Measurements from ENCODE around the gene KRTAP9-3. TPM values are rescaled to one million over a fixed set of nuclear protein-coding genes. Genes with fewer than 3 reads are reported as not detected.
A peak's percentile ranks its signal among the peaks of the same experiment; 100 is the strongest.
"Not testable (repeated sequence)": the region's sequence is repeated elsewhere in the genome, so short reads cannot be mapped to it uniquely, and the experiment has no call there.

Gene KRTAP9-3
- total RNA-seq, 1 experiment from 2014 or later = not detected

DNA sequence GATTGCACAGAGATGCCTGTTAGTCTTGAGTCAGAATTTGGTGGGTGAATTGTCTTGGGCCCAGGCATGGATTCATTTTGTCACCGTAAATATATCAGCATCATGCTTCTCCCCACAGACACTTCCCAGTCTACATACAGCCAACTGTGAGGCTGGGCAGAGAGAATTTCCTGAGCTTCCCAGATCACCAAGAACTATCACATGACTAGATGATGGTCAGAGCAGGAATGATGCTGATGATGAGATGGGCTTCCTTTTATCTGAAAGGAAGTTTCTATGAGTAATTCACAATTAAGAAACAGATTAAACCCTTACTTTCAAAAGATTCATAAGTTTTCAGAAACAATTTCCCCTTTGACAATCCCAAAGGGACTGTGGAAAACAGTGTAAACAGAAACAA, 22.6 kb downstream of the KRTAP9-3 start:
- Mint-ChIP-seq H3K27ac (no peak overlapping the region), H3K9me3 (no peaks in the 10 kb centered on the region), H3K36me3 (no peaks in the 10 kb centered on the region), H3K4me1 (0 out of 2 replicates have a peak, but pooled peaks cover 4% of the 10 kb centered on the region), H3K4me3 (no peak overlapping the region), H3K27me3 (ENCODE audit: low read depth) (no peaks in the 10 kb centered on the region)
- ChIA-PET POLR2A (no interaction called here), CTCF (no interaction called here)
- no peak for TF ChIP-seq CREM (CRISPR knock-in tag; IDR thresholded peaks at IDR 0.05)
- TF ChIP-seq ZNF219 (CRISPR knock-in tag; IDR thresholded peaks at IDR 0.05; ENCODE audit: borderline replicate concordance) = no peak
- no peak for TF ChIP-seq OVOL2 (CRISPR knock-in tag; IDR thresholded peaks at IDR 0.05; ENCODE audit: borderline replicate concordance)
- TF ChIP-seq, protein P1, sequence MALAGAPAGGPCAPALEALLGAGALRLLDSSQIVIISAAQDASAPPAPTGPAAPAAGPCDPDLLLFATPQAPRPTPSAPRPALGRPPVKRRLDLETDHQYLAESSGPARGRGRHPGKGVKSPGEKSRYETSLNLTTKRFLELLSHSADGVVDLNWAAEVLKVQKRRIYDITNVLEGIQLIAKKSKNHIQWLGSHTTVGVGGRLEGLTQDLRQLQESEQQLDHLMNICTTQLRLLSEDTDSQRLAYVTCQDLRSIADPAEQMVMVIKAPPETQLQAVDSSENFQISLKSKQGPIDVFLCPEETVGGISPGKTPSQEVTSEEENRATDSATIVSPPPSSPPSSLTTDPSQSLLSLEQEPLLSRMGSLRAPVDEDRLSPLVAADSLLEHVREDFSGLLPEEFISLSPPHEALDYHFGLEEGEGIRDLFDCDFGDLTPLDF (CRISPR knock-in tag; IDR thresholded peaks at IDR 0.05) = no peak
- no peak for TF ChIP-seq ELF4 (CRISPR knock-in tag; IDR thresholded peaks at IDR 0.05; ENCODE audit: low read depth)
- TF ChIP-seq HMGA2 (CRISPR knock-in tag; IDR thresholded peaks at IDR 0.05) = no peak
- no peak for ATAC-seq
- no peak for DNase-seq (ENCODE audit: low spot score)

DNA sequence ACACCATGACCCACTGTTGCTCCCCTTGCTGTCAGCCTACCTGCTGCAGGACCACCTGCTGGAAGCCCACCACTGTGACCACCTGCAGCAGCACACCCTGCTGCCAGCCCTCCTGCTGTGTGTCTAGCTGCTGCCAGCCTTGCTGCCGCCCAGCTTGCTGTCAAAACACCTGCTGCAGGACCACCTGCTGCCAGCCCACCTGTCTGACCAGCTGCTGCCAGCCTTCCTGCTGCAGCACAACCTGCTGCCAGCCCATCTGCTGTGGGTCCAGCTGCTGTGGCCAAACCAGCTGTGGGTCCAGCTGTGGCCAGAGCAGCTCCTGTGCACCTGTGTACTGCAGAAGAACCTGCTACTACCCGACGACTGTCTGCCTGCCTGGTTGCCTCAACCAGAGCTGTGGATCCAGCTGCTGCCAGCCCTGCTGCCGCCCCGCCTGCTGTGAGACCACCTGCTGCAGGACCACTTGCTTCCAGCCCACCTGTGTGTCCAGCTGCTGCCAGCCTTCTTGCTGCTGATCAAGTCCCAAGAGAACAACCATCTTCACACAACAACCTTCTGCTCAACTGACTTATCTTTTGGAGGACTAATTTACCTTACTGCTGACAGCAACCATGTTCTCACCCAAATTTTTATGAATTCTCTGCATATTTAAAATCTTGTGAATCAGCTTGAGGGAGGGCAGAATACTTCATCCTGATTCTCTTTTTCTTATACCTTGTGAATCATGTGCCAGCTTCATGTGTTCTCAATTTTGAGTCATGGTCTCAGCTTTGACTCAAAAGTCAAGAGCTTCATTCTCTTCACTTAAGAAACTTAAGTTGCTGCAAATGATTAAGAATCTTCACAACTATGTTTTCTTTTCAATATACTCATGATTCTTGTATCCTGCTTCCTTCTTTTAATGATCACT, 23.4 kb downstream of the KRTAP9-3 start, which contains the start of gene KRTAP9-9:
Gene KRTAP9-9, plus strand, starts transcription at position 4 of the 910 bp plus-strand sequence.
- H3K27ac Mint-ChIP-seq; POLR2A ChIA-PET; DNase-seq (ENCODE audit: low spot score); H3K4me1 Mint-ChIP-seq; H3K9me3 Mint-ChIP-seq; H3K27me3 Mint-ChIP-seq (ENCODE audit: low read depth); H3K4me3 Mint-ChIP-seq; ATAC-seq; CTCF ChIA-PET; H3K36me3 Mint-ChIP-seq: not testable (repeated sequence)
- peak; percentile 45 for TF ChIP-seq ZNF423 (CRISPR knock-in tag; IDR thresholded peaks at IDR 0.05)

DNA sequence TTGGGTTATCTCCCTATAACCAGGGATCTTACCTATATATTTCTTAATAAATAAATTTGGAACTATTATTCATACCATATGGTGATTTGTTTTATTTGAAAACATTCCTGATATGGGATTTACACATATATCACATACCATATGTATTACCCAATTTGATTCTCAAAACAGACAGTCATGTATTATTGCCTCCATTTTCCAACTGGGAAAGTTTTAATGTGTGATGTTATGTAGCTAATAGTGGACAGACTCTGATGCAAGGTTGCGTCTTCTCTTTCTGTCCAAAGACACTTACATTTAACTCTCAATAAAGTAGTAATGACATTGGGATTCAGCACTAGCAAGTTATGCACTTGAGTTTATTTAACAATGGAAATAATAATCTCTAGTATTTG, 24.0 kb downstream of the KRTAP9-3 start:
- Mint-ChIP-seq H3K27me3 (ENCODE audit: low read depth) (no peaks in the 10 kb centered on the region; the same call in 1 of the 2 replicates), H3K4me1 (no peaks in the 10 kb centered on the region), H3K9me3 (no peaks in the 10 kb centered on the region), H3K4me3 (no peak overlapping the region), H3K36me3 (no peaks in the 10 kb centered on the region), H3K27ac (no peak overlapping the region)
- ATAC-seq (no peak), DNase-seq (ENCODE audit: low spot score) (no peak)
- POLR2A ChIA-PET = no interaction called here
- CTCF ChIA-PET = no interaction called here
- TF ChIP-seq NFYB (CRISPR knock-in tag; conservative IDR thresholded peaks at IDR 0.05; ENCODE audit: low read depth) (no peak), SMAD3 (CRISPR knock-in tag; IDR thresholded peaks at IDR 0.05; ENCODE audit: borderline replicate concordance) (no peak), NFATC4 (CRISPR knock-in tag; IDR thresholded peaks at IDR 0.05) (no peak), FOXP1 (CRISPR knock-in tag; IDR thresholded peaks at IDR 0.05; ENCODE audit: borderline replicate concordance) (no peak), ZNF671 (CRISPR knock-in tag; IDR thresholded peaks at IDR 0.05) (no peak), NR3C1 (CRISPR knock-in tag; conservative IDR thresholded peaks at IDR 0.05; ENCODE audit: low read depth) (no peak), SOX15 (CRISPR knock-in tag; IDR thresholded peaks at IDR 0.05) (no peak), MXD4 (CRISPR knock-in tag; IDR thresholded peaks at IDR 0.05; ENCODE audit: borderline replicate concordance) (no peak), NFE2L1 (CRISPR knock-in tag; IDR thresholded peaks at IDR 0.05) (no peak), RELA (CRISPR knock-in tag; IDR thresholded peaks at IDR 0.05; ENCODE audit: borderline replicate concordance) (no peak)
- TF ChIP-seq, protein P2, sequence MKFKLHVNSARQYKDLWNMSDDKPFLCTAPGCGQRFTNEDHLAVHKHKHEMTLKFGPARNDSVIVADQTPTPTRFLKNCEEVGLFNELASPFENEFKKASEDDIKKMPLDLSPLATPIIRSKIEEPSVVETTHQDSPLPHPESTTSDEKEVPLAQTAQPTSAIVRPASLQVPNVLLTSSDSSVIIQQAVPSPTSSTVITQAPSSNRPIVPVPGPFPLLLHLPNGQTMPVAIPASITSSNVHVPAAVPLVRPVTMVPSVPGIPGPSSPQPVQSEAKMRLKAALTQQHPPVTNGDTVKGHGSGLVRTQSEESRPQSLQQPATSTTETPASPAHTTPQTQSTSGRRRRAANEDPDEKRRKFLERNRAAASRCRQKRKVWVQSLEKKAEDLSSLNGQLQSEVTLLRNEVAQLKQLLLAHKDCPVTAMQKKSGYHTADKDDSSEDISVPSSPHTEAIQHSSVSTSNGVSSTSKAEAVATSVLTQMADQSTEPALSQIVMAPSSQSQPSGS (CRISPR knock-in tag; IDR thresholded peaks at IDR 0.05; ENCODE audit: borderline replicate concordance, low read depth) = no peak

DNA sequence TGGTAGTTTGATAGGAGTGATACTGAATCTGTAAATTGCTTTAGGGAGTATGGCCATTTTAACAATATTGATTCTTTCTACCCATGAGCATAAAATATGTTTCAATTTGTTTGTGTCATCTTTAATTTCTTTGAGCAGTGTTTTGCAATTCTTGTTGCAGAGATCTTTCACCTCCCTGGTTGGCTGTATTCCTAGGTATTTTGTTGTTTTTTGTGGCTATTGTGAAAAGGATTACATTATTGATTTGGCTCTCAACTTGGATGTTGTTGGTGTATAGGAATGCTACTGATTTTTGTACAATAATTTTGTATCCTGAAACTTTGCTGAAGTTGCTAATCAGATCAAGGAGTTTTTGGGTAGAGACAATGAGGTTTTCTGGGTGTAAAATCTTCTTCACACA, 26.2 kb downstream of the KRTAP9-3 start:
- Mint-ChIP-seq H3K36me3 (no peaks in the 10 kb centered on the region), H3K9me3 (no peaks in the 10 kb centered on the region), H3K27ac (no peak overlapping the region), H3K4me1 (no peaks in the 10 kb centered on the region), H3K27me3 (ENCODE audit: low read depth) (no peaks in the 10 kb centered on the region; the same call in 1 of the 2 replicates), H3K4me3 (no peak overlapping the region)
- CTCF ChIA-PET = no interaction called here
- POLR2A ChIA-PET = no interaction called here
- DNase-seq (ENCODE audit: low spot score) (no peak), ATAC-seq (no peak)
- TF ChIP-seq GTF2I (CRISPR knock-in tag; conservative IDR thresholded peaks at IDR 0.05) (no peak), FOXP1 (CRISPR knock-in tag; IDR thresholded peaks at IDR 0.05; ENCODE audit: borderline replicate concordance) (no peak), ZNF396 (CRISPR knock-in tag; IDR thresholded peaks at IDR 0.05; ENCODE audit: borderline replicate concordance) (no peak), FOXK1 (CRISPR knock-in tag; IDR thresholded peaks at IDR 0.05) (no peak), GRHL2 (CRISPR knock-in tag; IDR thresholded peaks at IDR 0.05; ENCODE audit: insufficient replicate concordance, severe bottlenecking) (no peak), TEAD4 (CRISPR knock-in tag; IDR thresholded peaks at IDR 0.05) (no peak), ELF4 (CRISPR knock-in tag; IDR thresholded peaks at IDR 0.05; ENCODE audit: low read depth) (no peak), ZNF121 (CRISPR knock-in tag; IDR thresholded peaks at IDR 0.05) (no peak), CREB1 (CRISPR knock-in tag; IDR thresholded peaks at IDR 0.05) (no peak)
- TF ChIP-seq, protein P3, sequence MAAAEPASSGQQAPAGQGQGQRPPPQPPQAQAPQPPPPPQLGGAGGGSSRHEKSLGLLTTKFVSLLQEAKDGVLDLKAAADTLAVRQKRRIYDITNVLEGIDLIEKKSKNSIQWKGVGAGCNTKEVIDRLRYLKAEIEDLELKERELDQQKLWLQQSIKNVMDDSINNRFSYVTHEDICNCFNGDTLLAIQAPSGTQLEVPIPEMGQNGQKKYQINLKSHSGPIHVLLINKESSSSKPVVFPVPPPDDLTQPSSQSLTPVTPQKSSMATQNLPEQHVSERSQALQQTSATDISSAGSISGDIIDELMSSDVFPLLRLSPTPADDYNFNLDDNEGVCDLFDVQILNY (CRISPR knock-in tag; IDR thresholded peaks at IDR 0.05) = no peak
- TF ChIP-seq, protein P4, sequence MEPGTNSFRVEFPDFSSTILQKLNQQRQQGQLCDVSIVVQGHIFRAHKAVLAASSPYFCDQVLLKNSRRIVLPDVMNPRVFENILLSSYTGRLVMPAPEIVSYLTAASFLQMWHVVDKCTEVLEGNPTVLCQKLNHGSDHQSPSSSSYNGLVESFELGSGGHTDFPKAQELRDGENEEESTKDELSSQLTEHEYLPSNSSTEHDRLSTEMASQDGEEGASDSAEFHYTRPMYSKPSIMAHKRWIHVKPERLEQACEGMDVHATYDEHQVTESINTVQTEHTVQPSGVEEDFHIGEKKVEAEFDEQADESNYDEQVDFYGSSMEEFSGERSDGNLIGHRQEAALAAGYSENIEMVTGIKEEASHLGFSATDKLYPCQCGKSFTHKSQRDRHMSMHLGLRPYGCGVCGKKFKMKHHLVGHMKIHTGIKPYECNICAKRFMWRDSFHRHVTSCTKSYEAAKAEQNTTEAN (CRISPR knock-in tag; IDR thresholded peaks at IDR 0.05) = no peak
